ENCODE measurements around the gene ELOVL4.

DNA sequence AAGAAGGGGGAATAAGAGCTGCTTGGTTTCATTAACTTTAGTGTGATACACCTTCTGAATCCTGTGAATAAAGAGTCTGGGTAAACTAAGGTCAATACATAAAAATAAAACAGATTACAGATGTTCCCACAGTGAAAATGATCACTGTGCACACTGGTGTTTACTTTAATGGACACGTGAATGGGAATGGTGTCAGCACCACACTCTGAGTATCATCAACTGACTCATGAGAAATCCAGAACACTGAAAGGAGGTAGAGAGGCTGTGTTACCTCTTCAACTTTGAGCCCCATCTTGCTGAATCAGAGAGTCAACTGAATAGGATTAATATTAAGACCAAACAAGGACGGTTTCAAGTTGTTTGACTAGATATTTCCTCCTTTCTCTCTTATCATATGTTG, 75.0 kb downstream of the ELOVL4 start:
- TF ChIP-seq, protein P1, sequence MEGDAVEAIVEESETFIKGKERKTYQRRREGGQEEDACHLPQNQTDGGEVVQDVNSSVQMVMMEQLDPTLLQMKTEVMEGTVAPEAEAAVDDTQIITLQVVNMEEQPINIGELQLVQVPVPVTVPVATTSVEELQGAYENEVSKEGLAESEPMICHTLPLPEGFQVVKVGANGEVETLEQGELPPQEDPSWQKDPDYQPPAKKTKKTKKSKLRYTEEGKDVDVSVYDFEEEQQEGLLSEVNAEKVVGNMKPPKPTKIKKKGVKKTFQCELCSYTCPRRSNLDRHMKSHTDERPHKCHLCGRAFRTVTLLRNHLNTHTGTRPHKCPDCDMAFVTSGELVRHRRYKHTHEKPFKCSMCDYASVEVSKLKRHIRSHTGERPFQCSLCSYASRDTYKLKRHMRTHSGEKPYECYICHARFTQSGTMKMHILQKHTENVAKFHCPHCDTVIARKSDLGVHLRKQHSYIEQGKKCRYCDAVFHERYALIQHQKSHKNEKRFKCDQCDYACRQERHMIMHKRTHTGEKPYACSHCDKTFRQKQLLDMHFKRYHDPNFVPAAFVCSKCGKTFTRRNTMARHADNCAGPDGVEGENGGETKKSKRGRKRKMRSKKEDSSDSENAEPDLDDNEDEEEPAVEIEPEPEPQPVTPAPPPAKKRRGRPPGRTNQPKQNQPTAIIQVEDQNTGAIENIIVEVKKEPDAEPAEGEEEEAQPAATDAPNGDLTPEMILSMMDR (IDR thresholded peaks at IDR 0.05; ENCODE audit: insufficient read depth, low read depth, low read length): no peak
- no peak for TF ChIP-seq EZH2 (IDR thresholded peaks at IDR 0.05; ENCODE audit: insufficient read depth, low read length)
